ENCODE results near the gene NAPA. TPM values are rescaled to one million over a fixed set of nuclear protein-coding genes. Genes with fewer than 3 reads are reported as not detected.

Gene NAPA
- total RNA-seq, 2 donors from 2014 or later: 75.8 to 83.8 TPM

- DNase-seq (ENCODE audit: low spot score): no peak
- intact Hi-C loops (cut with DNase I): no loop called here
Observed at GRCh38 chr19:47471733-47472457, 43.0 kb downstream of the NAPA start, which contains the start of gene SLC8A2. TSS of gene SLC8A2 (minus strand) at chr19:47471893. CDS start at chr19:47466403, 5,490 bp downstream.

DNA sequence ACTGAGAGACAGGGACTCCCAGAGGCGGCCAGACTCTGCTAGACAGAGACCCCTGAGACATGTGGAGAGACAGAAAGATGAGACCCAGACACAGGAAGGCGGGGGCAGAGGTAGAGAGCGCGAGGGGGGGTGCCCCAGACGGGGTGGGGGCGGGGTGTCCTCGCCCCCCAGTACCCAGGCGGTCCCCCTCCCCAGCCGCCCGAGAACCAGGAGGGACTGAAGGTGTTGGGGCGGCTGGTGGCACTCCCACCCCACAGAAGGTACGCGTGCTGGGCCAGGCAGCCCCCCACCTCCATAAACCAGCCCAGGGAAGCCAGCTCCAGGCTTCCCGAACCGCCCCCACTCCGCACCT is 43.5 kb downstream of the NAPA start:
- intact Hi-C loops (cut with DNase I): no loop called here
- DNase-seq (ENCODE audit: low spot score): no peak

GRCh38 chr19:47470447-47471195 is 44.2 kb downstream of the NAPA start:
- no peak for DNase-seq (ENCODE audit: low spot score)
- intact Hi-C loops (cut with DNase I): no loop called here

DNA sequence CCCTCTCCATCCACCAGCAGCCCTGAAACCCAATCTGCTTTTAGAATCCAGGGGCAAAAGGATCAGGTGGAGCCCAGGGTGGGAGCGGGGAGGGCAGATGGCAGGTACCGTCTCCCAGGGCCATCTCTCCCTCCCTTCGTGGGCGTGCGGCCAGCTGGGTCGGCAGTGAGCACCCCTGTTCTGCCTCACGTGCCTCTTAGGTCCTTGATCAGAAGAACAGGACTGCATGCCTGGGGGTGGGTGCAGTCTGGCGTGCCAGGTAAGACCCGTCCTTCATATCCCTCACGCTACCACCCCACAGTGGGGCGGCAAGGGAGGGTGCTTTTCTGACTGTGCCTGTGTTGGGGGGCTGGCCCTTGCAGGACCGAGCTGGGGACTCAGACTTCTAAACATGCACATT is 45.1 kb downstream of the NAPA start:
- intact Hi-C loops (cut with DNase I): no loop called here
- DNase-seq (ENCODE audit: low spot score): no peak

DNA sequence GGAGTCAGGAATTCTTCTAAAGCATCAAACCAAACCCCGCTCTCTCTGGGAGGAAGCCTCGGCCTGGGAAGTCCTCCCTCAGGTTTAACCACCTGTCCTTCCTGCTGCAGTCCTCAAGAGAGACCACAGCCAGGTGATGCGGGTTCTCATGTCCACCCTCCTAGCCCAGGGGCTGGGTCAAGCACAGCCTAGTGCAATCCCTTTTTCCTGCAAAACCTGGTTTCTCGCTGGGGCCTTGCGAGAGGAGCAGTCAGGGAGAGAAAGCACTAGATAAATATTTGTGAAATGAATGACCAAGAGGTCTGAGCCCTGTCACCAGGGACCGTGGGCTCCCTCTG is 45.5 kb downstream of the NAPA start:
- intact Hi-C loops (cut with DNase I): no loop called here
- DNase-seq (ENCODE audit: low spot score): no peak

DNA sequence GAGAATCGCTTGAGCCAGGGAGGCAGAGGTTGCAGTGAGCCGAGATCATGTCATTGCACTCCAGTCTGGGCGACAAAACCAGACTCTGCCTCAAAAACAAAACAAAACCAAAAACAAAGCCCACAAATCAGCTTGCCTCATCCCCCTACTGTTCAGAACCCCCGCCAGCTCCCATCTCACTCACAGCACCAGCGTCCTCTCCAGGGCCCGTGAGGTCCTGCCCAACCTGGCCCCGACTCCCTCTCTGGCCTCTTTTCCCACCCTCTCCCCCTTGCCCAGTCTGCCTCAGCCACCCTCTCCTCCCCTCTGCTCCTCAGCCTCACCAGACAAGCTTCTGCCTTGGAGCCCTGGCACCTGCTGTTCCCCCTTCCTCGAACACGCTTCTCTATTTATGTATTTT is 46.9 kb downstream of the NAPA start:
- DNase-seq (ENCODE audit: low spot score): no peak
- intact Hi-C loops (cut with DNase I): no loop called here

DNA sequence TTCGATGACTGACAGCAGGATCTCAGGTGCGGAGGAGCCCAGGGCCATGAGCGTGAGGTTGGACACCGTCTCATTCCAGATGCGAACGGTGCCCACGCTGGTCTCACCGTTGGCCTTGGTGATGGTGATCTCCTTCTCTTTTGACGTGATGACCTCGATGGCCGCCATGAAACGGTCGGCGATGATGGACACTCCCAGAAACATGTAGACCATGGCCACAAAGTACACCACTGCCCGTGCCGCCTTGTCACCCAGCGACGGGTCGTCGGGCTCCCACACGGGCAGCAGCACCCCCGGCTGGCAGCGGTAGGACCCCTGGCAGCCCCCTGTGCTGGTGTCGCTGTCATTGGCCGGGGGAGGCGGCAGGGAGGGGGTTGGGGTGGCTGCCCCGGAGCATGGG is 48.9 kb downstream of the NAPA start:
- intact Hi-C loops (cut with DNase I): no loop called here
- no peak for DNase-seq (ENCODE audit: low spot score)

DNA sequence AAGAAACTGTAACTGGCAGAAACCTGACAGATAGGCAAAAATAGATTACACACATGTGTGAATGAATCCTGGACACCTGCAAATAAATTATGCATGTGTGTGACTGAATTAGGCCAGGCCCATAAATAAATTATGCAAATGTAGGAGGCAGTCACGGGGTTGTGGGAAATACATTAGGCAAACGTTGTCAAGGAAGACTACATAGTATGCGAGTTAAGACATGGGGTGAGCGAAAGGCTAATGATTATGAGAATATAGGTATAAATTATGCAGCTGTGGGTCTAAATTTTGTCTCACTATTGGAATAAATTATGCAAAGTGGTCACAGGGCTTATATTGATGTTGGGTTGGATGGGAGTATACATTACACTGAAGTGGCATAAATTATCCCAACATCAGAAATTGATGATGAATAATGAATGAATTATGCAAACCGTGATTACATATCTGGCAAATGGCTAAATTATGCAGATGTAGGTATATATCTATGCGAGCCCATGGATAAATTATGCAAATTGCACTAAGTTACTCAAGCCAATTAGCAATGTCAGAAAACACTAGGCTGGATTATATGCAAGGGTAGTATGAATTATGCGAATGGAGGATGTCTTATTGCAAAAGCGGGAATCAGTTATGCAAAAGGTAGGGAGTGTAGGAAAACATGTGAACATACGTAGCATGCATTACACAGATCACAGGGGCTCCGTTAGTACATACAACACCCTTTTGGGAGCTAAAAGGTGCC is 50.0 kb downstream of the NAPA start:
- DNase-seq (ENCODE audit: low spot score): no peak
- intact Hi-C loops (cut with DNase I): no loop called here

DNA sequence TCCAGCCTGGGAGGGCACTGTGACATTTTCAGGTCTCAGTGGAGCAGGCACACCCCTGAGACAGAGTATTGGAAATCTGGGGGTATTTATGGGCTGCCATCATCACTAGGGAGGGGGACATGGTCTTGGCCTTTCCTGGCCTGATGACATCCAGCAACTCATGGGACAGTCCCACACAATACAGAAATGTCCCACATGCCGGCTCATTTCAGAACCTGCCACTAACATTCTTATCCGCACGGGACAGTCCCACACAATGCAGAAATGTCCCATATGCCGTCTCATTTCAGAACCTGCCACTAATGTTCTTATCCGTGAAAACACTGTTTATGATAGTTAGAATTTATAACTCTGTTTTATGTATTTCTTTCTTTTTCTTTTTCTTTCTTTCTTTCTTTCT is 53.0 kb downstream of the NAPA start:
- intact Hi-C loops (cut with DNase I): no loop called here

DNA sequence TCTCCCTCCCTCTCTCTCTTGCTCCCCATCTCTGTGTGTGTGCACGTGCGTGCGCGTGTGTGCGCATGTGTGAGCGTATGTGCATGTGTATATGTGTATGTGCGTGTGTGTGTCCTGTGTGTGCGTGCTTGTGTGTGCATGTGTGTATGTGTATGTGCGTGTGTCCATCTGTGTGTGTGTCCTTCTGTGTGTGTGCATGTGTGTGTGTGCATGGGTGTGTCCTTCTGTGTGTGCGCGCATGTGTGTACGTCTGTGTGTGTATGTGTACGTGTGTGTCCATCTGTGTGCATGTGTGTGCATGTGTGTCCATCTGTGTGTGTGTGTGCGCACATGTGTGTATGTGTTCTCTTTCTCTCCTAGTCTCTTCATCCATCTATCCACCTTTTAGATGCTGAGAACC is 55.4 kb downstream of the NAPA start:
- intact Hi-C loops (cut with DNase I): no loop called here
- no peak for DNase-seq (ENCODE audit: low spot score)

More for the DNA sequence above, 53.0 kb downstream of the NAPA start:
- no peak for DNase-seq (ENCODE audit: low spot score)

- intact Hi-C loops (cut with DNase I): no loop called here
- no peak for DNase-seq (ENCODE audit: low spot score)
Observed at GRCh38 chr19:47458672-47459071, 56.2 kb downstream of the NAPA start.

- no peak for DNase-seq (ENCODE audit: low spot score)
- intact Hi-C loops (cut with DNase I): no loop called here
Observed at GRCh38 chr19:47456721-47457474, 58.0 kb downstream of the NAPA start.

GRCh38 chr19:47450478-47450877 is 64.4 kb downstream of the NAPA start:
- DNase-seq (ENCODE audit: low spot score): no peak
- intact Hi-C loops (cut with DNase I): no loop called here

- intact Hi-C loops (cut with DNase I): no loop called here
- no peak for DNase-seq (ENCODE audit: low spot score)
Observed at GRCh38 chr19:47448360-47448727, 66.5 kb downstream of the NAPA start.

DNA sequence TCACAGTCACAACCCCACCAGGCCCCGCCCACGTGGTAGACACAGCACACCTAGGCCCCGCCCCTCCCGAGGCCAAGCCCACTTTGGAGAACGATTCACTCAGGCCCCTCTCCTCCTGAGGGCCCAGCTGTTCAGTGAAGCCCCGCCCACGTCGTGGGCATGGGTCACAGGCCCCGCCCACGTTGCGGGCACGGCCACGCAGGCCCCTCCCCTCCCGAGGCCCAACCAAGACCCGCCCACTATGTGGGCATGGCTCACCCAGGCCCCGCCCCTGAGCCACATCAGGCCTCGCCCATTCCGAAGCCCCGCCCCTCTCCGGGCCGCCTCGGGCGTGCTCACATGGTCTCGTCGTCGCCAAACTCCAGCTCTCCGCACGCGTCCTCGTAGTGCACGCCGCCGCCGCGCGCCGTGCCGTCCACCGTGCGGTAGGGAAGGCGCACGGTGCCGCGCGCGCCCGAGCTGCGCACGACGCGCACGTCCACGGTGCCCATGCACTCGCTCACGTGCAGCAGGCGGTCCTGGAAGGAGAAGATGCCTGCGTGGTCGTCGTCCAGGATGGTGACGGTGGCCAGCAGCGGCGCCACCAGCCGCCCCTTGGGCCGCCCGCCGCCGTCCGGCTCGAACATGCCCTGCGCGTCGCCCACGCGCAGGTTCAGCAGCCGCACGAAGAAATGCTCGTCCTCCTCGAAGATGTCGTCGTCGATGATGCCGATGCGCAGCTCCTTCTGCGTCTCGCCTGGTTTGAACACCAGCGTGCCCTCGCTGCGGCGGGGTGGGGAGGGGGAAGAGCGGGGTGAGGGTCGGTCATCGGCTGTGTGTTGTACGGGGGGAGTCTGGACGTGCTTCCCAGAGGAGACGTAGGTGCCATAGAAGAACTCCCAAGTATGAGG is 67.1 kb downstream of the NAPA start:
- intact Hi-C loops (cut with DNase I): no loop called here
- no peak for DNase-seq (ENCODE audit: low spot score)

GRCh38 chr19:47446534-47447469 is 68.1 kb downstream of the NAPA start:
- intact Hi-C loops (cut with DNase I): no loop called here
- no peak for DNase-seq (ENCODE audit: low spot score)

GRCh38 chr19:47445937-47446402 is 68.9 kb downstream of the NAPA start:
- intact Hi-C loops (cut with DNase I): no loop called here
- DNase-seq (ENCODE audit: low spot score): no peak

DNA sequence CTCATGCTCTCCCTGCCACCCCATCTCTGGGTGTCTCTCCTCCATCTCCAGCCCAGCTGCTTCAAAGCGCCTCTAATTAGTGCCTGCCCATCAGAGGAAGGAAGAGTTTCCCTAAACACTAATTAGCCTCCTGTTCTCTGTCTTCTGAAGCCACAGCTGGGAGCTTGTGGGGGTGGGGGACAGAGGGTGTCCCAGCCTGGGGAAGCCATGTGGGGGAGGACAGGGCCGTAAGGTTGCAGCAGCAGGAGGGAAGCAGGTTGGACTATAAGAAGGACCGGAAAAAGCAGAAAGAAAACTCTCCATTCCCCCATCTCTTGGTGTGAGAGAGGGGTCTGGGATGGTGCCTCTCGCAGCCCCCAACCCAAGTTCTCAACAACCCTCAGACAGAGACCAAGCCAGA is 69.3 kb downstream of the NAPA start:
- intact Hi-C loops (cut with DNase I): no loop called here
- DNase-seq (ENCODE audit: low spot score): no peak

All from posterior vena cava (tissue), 2 donors.